ENCODE results near the gene SARDH.

DNA sequence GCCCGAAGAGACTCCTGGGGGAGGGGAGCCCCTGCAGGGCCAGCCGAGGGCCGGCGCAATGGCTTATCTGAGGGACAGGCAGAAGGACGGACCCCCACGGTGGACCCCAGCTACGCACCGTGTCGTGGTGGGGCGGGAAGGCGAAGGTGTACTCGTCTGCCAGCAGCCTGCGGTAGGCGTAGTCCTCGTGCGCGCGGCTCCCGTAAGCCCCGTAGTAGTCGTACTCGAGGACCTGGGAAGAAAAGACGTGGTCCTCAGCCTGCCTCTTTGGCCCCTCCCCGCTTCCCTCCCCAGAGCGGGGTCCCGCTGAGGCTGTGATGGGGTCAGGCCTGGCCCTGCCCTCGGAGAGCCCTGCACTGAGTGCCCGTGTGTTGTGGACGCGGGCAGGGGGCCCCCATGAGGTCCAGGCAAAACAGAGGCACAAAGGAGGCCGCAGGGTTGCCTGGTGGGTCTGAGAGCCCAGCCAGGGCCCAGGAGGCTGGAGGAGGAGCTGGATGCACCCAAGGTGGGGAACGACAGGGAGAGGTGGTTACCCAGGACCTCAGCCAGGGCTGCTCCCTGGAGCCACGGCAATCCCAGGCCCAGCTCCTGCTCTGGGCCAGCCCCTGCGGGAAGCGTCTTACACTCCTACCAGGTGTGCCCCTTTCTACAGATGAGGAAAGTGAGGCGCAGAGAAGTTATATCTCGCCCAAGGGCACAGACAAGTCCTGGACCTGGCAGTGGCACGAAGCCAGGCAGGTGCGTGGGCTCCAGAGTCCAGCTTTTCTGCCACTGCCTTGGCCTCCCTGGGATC is 35.2 kb downstream of the SARDH start:
- no peak for TF ChIP-seq NFRKB (IDR thresholded peaks at IDR 0.05; ENCODE audit: low read depth)
- TF ChIP-seq CBFB (CRISPR knock-in tag; IDR thresholded peaks at IDR 0.05): no peak
- TF ChIP-seq FOS (IDR thresholded peaks at IDR 0.05; ENCODE audit: extremely low read depth, insufficient read length): no peak
- TF ChIP-seq, protein P1, sequence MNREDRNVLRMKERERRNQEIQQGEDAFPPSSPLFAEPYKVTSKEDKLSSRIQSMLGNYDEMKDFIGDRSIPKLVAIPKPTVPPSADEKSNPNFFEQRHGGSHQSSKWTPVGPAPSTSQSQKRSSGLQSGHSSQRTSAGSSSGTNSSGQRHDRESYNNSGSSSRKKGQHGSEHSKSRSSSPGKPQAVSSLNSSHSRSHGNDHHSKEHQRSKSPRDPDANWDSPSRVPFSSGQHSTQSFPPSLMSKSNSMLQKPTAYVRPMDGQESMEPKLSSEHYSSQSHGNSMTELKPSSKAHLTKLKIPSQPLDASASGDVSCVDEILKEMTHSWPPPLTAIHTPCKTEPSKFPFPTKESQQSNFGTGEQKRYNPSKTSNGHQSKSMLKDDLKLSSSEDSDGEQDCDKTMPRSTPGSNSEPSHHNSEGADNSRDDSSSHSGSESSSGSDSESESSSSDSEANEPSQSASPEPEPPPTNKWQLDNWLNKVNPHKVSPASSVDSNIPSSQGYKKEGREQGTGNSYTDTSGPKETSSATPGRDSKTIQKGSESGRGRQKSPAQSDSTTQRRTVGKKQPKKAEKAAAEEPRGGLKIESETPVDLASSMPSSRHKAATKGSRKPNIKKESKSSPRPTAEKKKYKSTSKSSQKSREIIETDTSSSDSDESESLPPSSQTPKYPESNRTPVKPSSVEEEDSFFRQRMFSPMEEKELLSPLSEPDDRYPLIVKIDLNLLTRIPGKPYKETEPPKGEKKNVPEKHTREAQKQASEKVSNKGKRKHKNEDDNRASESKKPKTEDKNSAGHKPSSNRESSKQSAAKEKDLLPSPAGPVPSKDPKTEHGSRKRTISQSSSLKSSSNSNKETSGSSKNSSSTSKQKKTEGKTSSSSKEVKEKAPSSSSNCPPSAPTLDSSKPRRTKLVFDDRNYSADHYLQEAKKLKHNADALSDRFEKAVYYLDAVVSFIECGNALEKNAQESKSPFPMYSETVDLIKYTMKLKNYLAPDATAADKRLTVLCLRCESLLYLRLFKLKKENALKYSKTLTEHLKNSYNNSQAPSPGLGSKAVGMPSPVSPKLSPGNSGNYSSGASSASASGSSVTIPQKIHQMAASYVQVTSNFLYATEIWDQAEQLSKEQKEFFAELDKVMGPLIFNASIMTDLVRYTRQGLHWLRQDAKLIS (CRISPR knock-in tag; IDR thresholded peaks at IDR 0.05): no peak
